ENCODE results near the gene COMMD3. TPM values are rescaled to one million over a fixed set of nuclear protein-coding genes. Genes with fewer than 3 reads are reported as not detected.
"Not testable (repeated sequence)": the region's sequence is repeated elsewhere in the genome, so short reads cannot be mapped to it uniquely, and the experiment has no call there.

COMMD3 gene
- total RNA-seq, 2 donors from 2014 or later, result 30.7 to 38.8 TPM

GRCh38 chr10:22305721-22306120 is 10.5 kb upstream of the COMMD3 start:
- no peaks in the 10 kb centered on the region for H3K9me3 ChIP-seq
- intact Hi-C loops (cut with DNase I), result no loop called here
- DNase-seq (ENCODE audit: low spot score), result no peak
- no peaks in the 10 kb centered on the region for H3K27me3 ChIP-seq (replicated peaks; ENCODE audit: insufficient read depth)
- 77% methylated on average over 2 of the region's 2 CpGs for WGBS
- H3K27ac ChIP-seq, result no peak overlapping the region
- no peaks in the 10 kb centered on the region for H3K4me1 ChIP-seq (replicated peaks)
- no peak overlapping the region for H3K4me3 ChIP-seq
- no peak for TF ChIP-seq POLR2A (IDR thresholded peaks at IDR 0.05)
- TF ChIP-seq POLR2AphosphoS5 (IDR thresholded peaks at IDR 0.05), result no peak
- TF ChIP-seq, protein P1, sequence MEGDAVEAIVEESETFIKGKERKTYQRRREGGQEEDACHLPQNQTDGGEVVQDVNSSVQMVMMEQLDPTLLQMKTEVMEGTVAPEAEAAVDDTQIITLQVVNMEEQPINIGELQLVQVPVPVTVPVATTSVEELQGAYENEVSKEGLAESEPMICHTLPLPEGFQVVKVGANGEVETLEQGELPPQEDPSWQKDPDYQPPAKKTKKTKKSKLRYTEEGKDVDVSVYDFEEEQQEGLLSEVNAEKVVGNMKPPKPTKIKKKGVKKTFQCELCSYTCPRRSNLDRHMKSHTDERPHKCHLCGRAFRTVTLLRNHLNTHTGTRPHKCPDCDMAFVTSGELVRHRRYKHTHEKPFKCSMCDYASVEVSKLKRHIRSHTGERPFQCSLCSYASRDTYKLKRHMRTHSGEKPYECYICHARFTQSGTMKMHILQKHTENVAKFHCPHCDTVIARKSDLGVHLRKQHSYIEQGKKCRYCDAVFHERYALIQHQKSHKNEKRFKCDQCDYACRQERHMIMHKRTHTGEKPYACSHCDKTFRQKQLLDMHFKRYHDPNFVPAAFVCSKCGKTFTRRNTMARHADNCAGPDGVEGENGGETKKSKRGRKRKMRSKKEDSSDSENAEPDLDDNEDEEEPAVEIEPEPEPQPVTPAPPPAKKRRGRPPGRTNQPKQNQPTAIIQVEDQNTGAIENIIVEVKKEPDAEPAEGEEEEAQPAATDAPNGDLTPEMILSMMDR (IDR thresholded peaks at IDR 0.05), result no peak
- no peaks in the 10 kb centered on the region for H3K36me3 ChIP-seq

GRCh38 chr10:22308390-22308789 is 7.8 kb upstream of the COMMD3 start:
- no peak for DNase-seq (ENCODE audit: low spot score)
- no peaks in the 10 kb centered on the region for H3K9me3 ChIP-seq
- 82% methylated on average over 2 of the region's 2 CpGs for WGBS
- H3K27me3 ChIP-seq (replicated peaks; ENCODE audit: insufficient read depth), result no peaks in the 10 kb centered on the region
- no peak overlapping the region for H3K27ac ChIP-seq
- no peak overlapping the region for H3K4me3 ChIP-seq
- intact Hi-C loops (cut with DNase I), result no loop called here
- H3K4me1 ChIP-seq (replicated peaks), result no peaks in the 10 kb centered on the region
- TF ChIP-seq POLR2A (IDR thresholded peaks at IDR 0.05) (no peak), POLR2AphosphoS5 (IDR thresholded peaks at IDR 0.05) (no peak)
- TF ChIP-seq, protein P1 (IDR thresholded peaks at IDR 0.05), result no peak
- H3K36me3 ChIP-seq, result no peaks in the 10 kb centered on the region

DNA sequence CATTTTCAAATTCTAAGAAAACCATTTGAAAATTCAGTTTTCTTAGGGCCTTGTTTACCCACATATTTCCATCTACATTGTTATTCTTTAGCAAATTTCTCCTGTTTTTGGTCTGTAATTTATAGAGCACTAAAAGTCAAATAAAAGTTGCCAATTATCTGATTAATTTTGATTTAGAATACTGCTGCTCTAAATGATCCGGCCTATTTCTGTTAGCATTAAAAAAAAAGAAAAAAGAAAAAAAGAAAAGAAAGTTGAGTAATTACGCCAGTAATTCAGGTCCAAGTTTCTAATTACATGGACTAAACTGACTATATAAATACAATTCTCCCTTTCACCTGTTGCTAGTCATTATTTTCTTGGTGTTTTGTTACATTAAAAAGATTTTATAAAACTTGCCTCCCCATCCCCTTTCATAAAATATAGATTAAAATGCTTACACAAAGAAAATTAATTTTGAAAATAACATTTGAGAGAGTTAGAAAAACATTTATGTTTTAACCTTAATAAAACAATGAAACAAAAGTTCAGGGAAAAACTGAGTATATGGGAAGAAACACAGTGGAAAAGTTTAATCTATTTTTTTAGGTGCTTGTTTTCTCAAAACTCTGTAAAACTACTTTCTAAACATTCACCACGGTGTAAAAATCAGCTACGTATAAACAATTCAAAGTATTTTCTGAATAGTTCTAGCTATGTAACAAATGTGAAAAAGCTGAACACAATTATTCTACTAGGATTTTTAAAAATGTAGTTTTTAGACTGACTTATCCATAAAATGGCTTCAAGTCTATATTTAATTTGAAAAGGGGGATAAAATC is 6.8 kb upstream of the COMMD3 start:
- no peaks in the 10 kb centered on the region for H3K9me3 ChIP-seq
- H3K4me3 ChIP-seq, result no peak overlapping the region
- DNase-seq (ENCODE audit: low spot score), result no peak
- H3K27me3 ChIP-seq (replicated peaks; ENCODE audit: insufficient read depth), result no peaks in the 10 kb centered on the region
- intact Hi-C loops (cut with DNase I), result no loop called here
- no peaks in the 10 kb centered on the region for H3K36me3 ChIP-seq
- 96% methylated on average over 4 of the region's 4 CpGs for WGBS
- no peaks in the 10 kb centered on the region for H3K4me1 ChIP-seq (replicated peaks)
- no peak overlapping the region for H3K27ac ChIP-seq
- TF ChIP-seq POLR2A (IDR thresholded peaks at IDR 0.05), result no peak
- no peak for TF ChIP-seq POLR2AphosphoS5 (IDR thresholded peaks at IDR 0.05)
- TF ChIP-seq, protein P1 (IDR thresholded peaks at IDR 0.05), result no peak

DNA sequence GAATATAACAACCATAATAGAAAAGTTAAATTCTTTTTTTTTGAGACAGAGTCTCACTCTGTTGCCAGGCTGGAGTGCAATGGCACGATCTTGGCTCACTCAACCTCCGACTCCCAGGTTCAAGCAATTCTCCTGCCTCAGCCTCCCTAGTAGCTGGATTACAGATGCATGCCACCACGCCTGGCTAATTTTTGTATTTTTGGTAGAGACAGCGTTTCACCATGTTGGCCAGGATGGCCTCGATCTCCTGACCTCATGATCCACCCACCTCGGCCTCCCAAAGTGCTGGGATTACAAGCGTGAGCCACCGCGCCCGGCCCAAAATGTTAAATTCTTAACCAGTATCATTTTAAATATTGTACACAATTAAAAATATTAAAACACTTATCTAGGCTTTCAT is 6.2 kb upstream of the COMMD3 start:
- not testable (repeated sequence) for H3K27ac ChIP-seq; H3K27me3 ChIP-seq (replicated peaks; ENCODE audit: insufficient read depth); H3K4me3 ChIP-seq; H3K9me3 ChIP-seq; H3K4me1 ChIP-seq (replicated peaks); DNase-seq (ENCODE audit: low spot score); H3K36me3 ChIP-seq
- 96% methylated on average over 10 of the region's 10 CpGs for WGBS
- intact Hi-C loops (cut with DNase I), result loop anchor here (10.0 kb wide), 1 partner anchor 755 kb away; no protein-coding TSS in a partner anchor

DNA sequence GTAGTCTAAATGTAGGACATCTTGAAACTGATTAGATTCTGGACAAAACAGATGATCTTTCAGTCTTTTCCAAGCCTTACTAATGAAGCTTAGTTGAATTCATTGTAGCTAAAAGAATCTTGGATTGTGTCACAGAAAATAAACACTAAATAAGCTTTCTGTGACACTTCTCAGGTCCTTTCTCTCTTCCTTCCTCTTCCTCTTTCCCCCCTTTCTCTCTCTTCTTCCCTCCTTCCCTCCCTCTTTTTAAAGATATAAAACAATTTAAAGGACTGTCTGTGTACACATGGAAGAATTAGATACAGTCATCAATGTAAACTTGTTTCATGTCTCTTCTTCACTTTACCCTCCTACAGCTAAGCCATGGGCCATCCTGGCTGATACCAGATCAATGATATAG is 5.3 kb upstream of the COMMD3 start:
- no peak for DNase-seq (ENCODE audit: low spot score)
- Histone ChIP-seq H3K9me3 (no peaks in the 10 kb centered on the region), H3K27me3 (replicated peaks; ENCODE audit: insufficient read depth) (no peaks in the 10 kb centered on the region), H3K4me1 (replicated peaks) (no peaks in the 10 kb centered on the region), H3K4me3 (no peak overlapping the region), H3K27ac (no peak overlapping the region), H3K36me3 (no peaks in the 10 kb centered on the region)
- intact Hi-C loops (cut with DNase I), result loop anchor here (10.0 kb wide), 1 partner anchor 754 kb away; no protein-coding TSS in a partner anchor
- TF ChIP-seq, protein P1 (IDR thresholded peaks at IDR 0.05), result no peak
- TF ChIP-seq POLR2AphosphoS5 (IDR thresholded peaks at IDR 0.05), result no peak
- TF ChIP-seq POLR2A (IDR thresholded peaks at IDR 0.05), result no peak
